ENCODE measurements around the gene IRF8. TPM values are rescaled to one million over a fixed set of nuclear protein-coding genes. Genes with fewer than 3 reads are reported as not detected.

Gene IRF8
- total RNA-seq, 2 donors from 2014 or later: 0.24 to 0.75 TPM

DNA sequence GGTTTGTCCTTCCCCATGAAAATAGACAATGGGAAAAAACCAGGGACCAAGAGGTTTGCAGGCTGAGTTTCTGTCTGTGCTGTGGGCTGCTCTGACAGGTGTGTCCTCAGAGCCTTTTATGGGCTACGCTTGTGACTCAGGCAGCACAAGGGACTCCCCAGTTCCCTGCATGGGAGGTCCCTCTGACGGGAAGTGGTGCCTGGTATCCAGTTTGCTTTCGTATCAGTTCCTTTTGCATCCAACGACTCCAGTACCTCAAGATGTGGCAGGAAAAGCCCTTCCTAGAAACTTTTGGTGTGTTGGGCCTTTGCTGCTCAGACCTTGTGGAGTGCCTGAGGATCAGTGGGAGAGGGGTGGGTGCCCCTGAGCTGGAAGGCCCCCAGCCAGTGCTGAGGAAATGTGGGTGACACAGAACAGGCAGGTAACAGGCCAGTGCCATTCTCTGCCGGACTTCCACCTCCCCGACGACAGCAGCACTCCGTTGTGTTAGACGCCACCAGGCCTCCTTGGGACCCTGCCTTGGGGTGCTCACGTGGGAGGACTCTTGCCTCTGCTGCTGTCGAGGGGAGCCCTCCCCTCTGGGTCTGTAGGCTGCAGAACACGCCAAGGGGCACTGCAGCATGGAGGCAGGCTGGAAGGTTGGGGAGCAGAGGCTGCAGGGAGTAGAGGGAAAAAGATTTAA lies 38.4 kb upstream of the IRF8 start:
- Mint-ChIP-seq H3K4me1 (no peaks in the 10 kb centered on the region), H3K36me3 (ENCODE audit: low read depth) (no peaks in the 10 kb centered on the region), H3K4me3 (no peak overlapping the region), H3K27ac (no peak overlapping the region), H3K9me3 (no peaks in the 10 kb centered on the region), H3K27me3 (ENCODE audit: insufficient read depth) (peaks cover 10% of the 10 kb centered on the region)
- H3K9ac ChIP-seq (ENCODE audit: extremely low read depth, low read length, poor library complexity, severe bottlenecking): no peak overlapping the region
- no peaks in the 10 kb centered on the region for H3K4me1 ChIP-seq (ENCODE audit: control insufficient read depth, insufficient read depth, low read length)
- peak; percentile 22 for DNase-seq
- H3K27me3 ChIP-seq (ENCODE audit: control insufficient read depth, insufficient read depth, low read length, poor library complexity, severe bottlenecking): no peaks in the 10 kb centered on the region
- H3K36me3 ChIP-seq (ENCODE audit: control insufficient read depth, insufficient read depth, low read length): no peaks in the 10 kb centered on the region
- WGBS, 2 experiments (ENCODE audit: insufficient coverage in 1 of 2, insufficient read length in 1 of 2): 82 to 87% methylated on average over 11 to 12 of the region's 12 CpGs
- no peak overlapping the region for H3K4me3 ChIP-seq (ENCODE audit: low read length)
- TF ChIP-seq, protein P1, sequence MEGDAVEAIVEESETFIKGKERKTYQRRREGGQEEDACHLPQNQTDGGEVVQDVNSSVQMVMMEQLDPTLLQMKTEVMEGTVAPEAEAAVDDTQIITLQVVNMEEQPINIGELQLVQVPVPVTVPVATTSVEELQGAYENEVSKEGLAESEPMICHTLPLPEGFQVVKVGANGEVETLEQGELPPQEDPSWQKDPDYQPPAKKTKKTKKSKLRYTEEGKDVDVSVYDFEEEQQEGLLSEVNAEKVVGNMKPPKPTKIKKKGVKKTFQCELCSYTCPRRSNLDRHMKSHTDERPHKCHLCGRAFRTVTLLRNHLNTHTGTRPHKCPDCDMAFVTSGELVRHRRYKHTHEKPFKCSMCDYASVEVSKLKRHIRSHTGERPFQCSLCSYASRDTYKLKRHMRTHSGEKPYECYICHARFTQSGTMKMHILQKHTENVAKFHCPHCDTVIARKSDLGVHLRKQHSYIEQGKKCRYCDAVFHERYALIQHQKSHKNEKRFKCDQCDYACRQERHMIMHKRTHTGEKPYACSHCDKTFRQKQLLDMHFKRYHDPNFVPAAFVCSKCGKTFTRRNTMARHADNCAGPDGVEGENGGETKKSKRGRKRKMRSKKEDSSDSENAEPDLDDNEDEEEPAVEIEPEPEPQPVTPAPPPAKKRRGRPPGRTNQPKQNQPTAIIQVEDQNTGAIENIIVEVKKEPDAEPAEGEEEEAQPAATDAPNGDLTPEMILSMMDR (conservative IDR thresholded peaks at IDR 0.05): no peak
- H3K27ac ChIP-seq (ENCODE audit: low read depth, low read length): no peak overlapping the region
- no peaks in the 10 kb centered on the region for H3K9me3 ChIP-seq (ENCODE audit: control insufficient read depth, low read length)

GRCh38 chr16:85861095-85861825 lies 37.7 kb upstream of the IRF8 start:
- DNase-seq: peak; percentile 32
- Mint-ChIP-seq H3K27ac (no peak overlapping the region), H3K27me3 (ENCODE audit: insufficient read depth) (peaks cover 9% of the 10 kb centered on the region), H3K4me3 (no peak overlapping the region), H3K4me1 (no peaks in the 10 kb centered on the region), H3K36me3 (ENCODE audit: low read depth) (no peaks in the 10 kb centered on the region), H3K9me3 (no peaks in the 10 kb centered on the region)
- TF ChIP-seq, protein P1 (conservative IDR thresholded peaks at IDR 0.05): no peak
- no peak overlapping the region for H3K4me3 ChIP-seq (ENCODE audit: low read length)
- H3K9ac ChIP-seq (ENCODE audit: extremely low read depth, low read length, poor library complexity, severe bottlenecking): no peak overlapping the region
- H3K27ac ChIP-seq (ENCODE audit: low read depth, low read length): no peak overlapping the region
- no peaks in the 10 kb centered on the region for H3K27me3 ChIP-seq (ENCODE audit: control insufficient read depth, insufficient read depth, low read length, poor library complexity, severe bottlenecking)
- no peaks in the 10 kb centered on the region for H3K4me1 ChIP-seq (ENCODE audit: control insufficient read depth, insufficient read depth, low read length)
- H3K36me3 ChIP-seq (ENCODE audit: control insufficient read depth, insufficient read depth, low read length): no peaks in the 10 kb centered on the region
- 85 to 90% methylated on average over 12 to 16 of the region's 16 CpGs for whole genome bisulfite sequencing, 2 experiments (ENCODE audit: insufficient coverage in 1 of 2, insufficient read length in 1 of 2)
- H3K9me3 ChIP-seq (ENCODE audit: control insufficient read depth, low read length): no peaks in the 10 kb centered on the region

GRCh38 chr16:85862476-85863383 lies 36.2 kb upstream of the IRF8 start:
- H3K9me3 ChIP-seq (ENCODE audit: control insufficient read depth, low read length): no peaks in the 10 kb centered on the region
- H3K4me1 ChIP-seq (ENCODE audit: control insufficient read depth, insufficient read depth, low read length): no peaks in the 10 kb centered on the region
- H3K27ac Mint-ChIP-seq: no peak overlapping the region
- H3K27me3 Mint-ChIP-seq (ENCODE audit: insufficient read depth): peaks cover 6% of the 10 kb centered on the region
- H3K27ac ChIP-seq (ENCODE audit: low read depth, low read length): no peak overlapping the region
- H3K4me3 Mint-ChIP-seq: no peak overlapping the region
- H3K4me1 Mint-ChIP-seq: no peaks in the 10 kb centered on the region
- peaks cover 3% of the 10 kb centered on the region for H3K9me3 Mint-ChIP-seq
- peak; percentile 22 for DNase-seq
- H3K4me3 ChIP-seq (ENCODE audit: low read length): no peak overlapping the region
- H3K36me3 Mint-ChIP-seq (ENCODE audit: low read depth): no peaks in the 10 kb centered on the region
- H3K36me3 ChIP-seq (ENCODE audit: control insufficient read depth, insufficient read depth, low read length): no peaks in the 10 kb centered on the region
- H3K27me3 ChIP-seq (ENCODE audit: control insufficient read depth, insufficient read depth, low read length, poor library complexity, severe bottlenecking): no peaks in the 10 kb centered on the region
- TF ChIP-seq, protein P1 (conservative IDR thresholded peaks at IDR 0.05): peak; percentile 12
- no peak overlapping the region for H3K9ac ChIP-seq (ENCODE audit: extremely low read depth, low read length, poor library complexity, severe bottlenecking)
- 96 to 97% methylated on average over 14 to 19 of the region's 19 CpGs for WGBS, 2 experiments (ENCODE audit: insufficient coverage in 1 of 2, insufficient read length in 1 of 2)

Measured in endodermal cell (in vitro differentiated cells).